ENCODE data around the gene HS1BP3. TPM values are rescaled to one million over a fixed set of nuclear protein-coding genes. Genes with fewer than 3 reads are reported as not detected.

HS1BP3 gene
- total RNA-seq, 2 experiments from 2014 or later, result 8.8 to 10.1 TPM

DNA sequence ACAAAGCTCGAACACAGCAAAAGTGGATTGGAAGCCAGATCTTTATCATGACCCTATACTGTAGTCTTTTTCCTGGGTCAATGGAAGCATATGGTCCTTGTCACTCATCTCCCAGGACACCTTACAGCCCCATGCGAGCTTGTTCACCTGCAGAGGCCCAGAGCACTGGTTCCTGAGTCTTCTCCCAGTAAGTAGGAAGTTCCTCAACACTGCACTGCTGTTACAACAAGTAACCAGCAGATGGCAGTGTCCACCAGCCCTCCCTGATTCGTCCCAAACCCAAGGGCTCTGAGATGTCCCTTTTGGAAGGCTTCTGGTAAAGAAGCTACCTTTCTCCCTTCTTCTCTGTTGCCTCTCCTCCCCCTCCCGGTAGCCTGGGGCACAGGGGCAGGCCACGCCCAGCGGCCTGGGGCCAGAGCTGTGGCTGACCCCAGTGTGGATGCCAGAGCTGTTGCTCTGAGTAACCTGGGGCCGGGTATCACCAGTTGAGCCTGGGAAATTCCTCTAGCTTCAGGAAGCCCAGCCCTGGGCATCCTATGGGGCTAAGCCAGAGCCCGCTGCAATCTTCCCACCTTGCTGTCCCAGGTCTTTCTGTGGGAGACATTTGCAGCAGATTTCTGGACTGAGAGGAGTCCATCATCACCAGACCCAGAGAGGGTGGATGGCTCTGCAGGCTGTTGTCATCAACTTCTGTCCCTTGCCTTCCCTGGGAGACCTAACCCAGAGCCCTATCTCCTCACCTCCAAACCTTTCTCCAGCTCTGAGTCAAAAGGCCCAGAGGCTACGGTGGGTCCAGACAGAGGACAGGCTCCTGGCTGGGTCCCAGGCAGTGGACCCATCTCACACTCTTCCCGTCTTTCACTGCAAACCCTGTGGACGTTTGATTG lies 10.8 kb upstream of the HS1BP3 start:
- DNase-seq (peak; percentile 43 to 85 (median 56)), ATAC-seq (ENCODE audit: poor library complexity) (peak; percentile 84)
- H3K36me3 ChIP-seq (ENCODE audit: insufficient read depth, low read length), result no peaks in the 10 kb centered on the region
- H3K4me3 ChIP-seq (ENCODE audit: low read length), result no peak overlapping the region
- Mint-ChIP-seq H3K27me3 (peaks cover 80% of the 10 kb centered on the region), H3K4me1 (ENCODE audit: low read depth) (peaks cover 15% of the 10 kb centered on the region), H3K4me3 (no peak overlapping the region), H3K9me3 (no peaks in the 10 kb centered on the region), H3K36me3 (ENCODE audit: low read depth) (no peaks in the 10 kb centered on the region), H3K27ac (no peak overlapping the region)
- peaks cover 49 to 66% of the 10 kb centered on the region in 2 experiments for H3K27me3 ChIP-seq (ENCODE audit: control insufficient read depth in 1 of 2, insufficient read depth in 2 of 2, low read length in 2 of 2)
- ChIA-PET CTCF (interaction anchor here (0.6 to 8.0 kb wide), 14 partner anchors 8 to 324 kb away, joined by 3 to 52 read pairs (median 3); partner anchors contain the start of genes HS1BP3 and RHOB), POLR2A (interaction anchor here (1.0 to 1.6 kb wide), 4 partner anchors 10 to 301 kb away, joined by 3 to 11 read pairs (median 5); partner anchors contain the start of genes HS1BP3 and LDAH)
- no peak overlapping the region for H3K27ac ChIP-seq (ENCODE audit: low read depth in 1 of 2, low read length in 2 of 2)
- H3K4me1 ChIP-seq (ENCODE audit: insufficient read depth, low read length), result peaks cover 21% of the 10 kb centered on the region
- intact Hi-C loops (cut with DNase I, micrococcal nuclease), result loop anchor here (1.0 to 10.0 kb wide), 3 partner anchors 163 to 651 kb away; partner anchors contain the start of gene LDAH (in 1 of the 2)
- peaks cover 0 to 15% of the 10 kb centered on the region in 2 experiments for H3K9me3 ChIP-seq (ENCODE audit: control insufficient read depth in 1 of 2, insufficient read depth in 1 of 2, low read length in 2 of 2)
- TF ChIP-seq, protein P1, sequence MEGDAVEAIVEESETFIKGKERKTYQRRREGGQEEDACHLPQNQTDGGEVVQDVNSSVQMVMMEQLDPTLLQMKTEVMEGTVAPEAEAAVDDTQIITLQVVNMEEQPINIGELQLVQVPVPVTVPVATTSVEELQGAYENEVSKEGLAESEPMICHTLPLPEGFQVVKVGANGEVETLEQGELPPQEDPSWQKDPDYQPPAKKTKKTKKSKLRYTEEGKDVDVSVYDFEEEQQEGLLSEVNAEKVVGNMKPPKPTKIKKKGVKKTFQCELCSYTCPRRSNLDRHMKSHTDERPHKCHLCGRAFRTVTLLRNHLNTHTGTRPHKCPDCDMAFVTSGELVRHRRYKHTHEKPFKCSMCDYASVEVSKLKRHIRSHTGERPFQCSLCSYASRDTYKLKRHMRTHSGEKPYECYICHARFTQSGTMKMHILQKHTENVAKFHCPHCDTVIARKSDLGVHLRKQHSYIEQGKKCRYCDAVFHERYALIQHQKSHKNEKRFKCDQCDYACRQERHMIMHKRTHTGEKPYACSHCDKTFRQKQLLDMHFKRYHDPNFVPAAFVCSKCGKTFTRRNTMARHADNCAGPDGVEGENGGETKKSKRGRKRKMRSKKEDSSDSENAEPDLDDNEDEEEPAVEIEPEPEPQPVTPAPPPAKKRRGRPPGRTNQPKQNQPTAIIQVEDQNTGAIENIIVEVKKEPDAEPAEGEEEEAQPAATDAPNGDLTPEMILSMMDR (IDR thresholded peaks at IDR 0.05), result peak; percentile 93

DNA sequence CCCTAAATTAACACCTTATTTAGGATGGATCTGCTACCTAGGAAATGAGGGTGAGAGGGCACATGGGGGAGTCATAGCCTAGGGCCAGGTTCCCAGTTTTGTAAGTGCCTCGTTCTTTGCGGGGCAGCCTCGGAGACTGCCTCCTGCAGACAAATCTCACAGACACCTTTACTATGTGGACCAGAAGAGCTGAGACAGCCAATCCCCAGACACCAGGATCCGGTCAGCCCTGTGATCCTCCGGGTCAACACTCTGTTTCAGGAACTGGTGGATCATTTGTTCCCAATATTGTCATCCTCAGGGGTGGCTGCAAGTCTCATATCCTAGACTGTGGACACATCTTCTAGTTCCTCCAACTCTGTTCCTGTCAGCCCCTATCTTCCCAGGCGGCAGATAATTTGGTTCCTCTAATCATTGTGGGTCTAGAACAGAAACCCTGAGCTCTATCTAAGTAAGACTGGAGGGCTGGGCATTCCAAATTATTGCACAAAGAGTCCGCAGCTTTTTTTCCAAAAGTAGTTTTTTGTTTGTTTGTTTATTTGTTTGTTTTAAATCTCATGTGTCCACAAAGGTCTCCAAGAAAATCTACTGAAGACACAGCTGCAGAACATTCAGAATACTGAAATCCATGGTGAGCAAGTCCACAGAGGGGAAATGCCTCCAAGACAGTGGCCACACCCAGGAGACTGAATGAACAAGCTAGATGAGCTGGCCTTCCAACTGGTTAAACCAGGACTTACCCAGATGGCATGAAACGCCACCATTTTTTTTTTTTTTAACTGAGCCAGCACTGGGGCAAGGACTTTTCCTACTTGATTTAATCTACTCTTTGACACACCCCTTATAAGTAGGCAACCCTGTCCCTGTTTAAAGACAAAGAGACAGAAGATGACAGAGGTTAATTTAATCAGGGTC lies 9.9 kb upstream of the HS1BP3 start:
- peaks cover 0 to 7% of the 10 kb centered on the region in 2 experiments for H3K9me3 ChIP-seq (ENCODE audit: control insufficient read depth in 1 of 2, insufficient read depth in 1 of 2, low read length in 2 of 2)
- intact Hi-C loops (cut with DNase I, micrococcal nuclease), result loop anchor here (1.0 to 10.0 kb wide), 3 partner anchors 164 to 652 kb away; partner anchors contain the start of gene LDAH (in 1 of the 2)
- TF ChIP-seq, protein P1 (IDR thresholded peaks at IDR 0.05), result no peak
- peaks cover 12% of the 10 kb centered on the region for H3K4me1 ChIP-seq (ENCODE audit: insufficient read depth, low read length)
- Mint-ChIP-seq H3K9me3 (no peaks in the 10 kb centered on the region), H3K4me1 (ENCODE audit: low read depth) (peaks cover 10% of the 10 kb centered on the region), H3K36me3 (ENCODE audit: low read depth) (no peaks in the 10 kb centered on the region), H3K27me3 (peaks cover 72% of the 10 kb centered on the region), H3K4me3 (no peak overlapping the region), H3K27ac (no peak overlapping the region)
- DNase-seq (no peak), ATAC-seq (ENCODE audit: poor library complexity) (no peak)
- no peaks in the 10 kb centered on the region for H3K36me3 ChIP-seq (ENCODE audit: insufficient read depth, low read length)
- H3K4me3 ChIP-seq (ENCODE audit: low read length), result no peak overlapping the region
- peaks cover 42 to 57% of the 10 kb centered on the region in 2 experiments for H3K27me3 ChIP-seq (ENCODE audit: control insufficient read depth in 1 of 2, insufficient read depth in 2 of 2, low read length in 2 of 2)
- ChIA-PET POLR2A (interaction anchor here (1.0 to 1.6 kb wide), 3 partner anchors 163 to 302 kb away, joined by 3 to 11 read pairs (median 5); partner anchors contain the start of gene LDAH), CTCF (interaction anchor here (0.6 to 8.0 kb wide), 12 partner anchors 10 to 323 kb away, joined by 3 to 52 read pairs (median 4); partner anchors contain the start of gene HS1BP3)
- H3K27ac ChIP-seq (ENCODE audit: low read depth in 1 of 2, low read length in 2 of 2), result no peak overlapping the region

Data from CD4-positive, alpha-beta T cell (primary cell).